Medulla oblongata (tissue), 1 donor: ENCODE data around the gene KDELR3.

Source experiments
- DNase-seq: peaks from one replicate; pipeline ENCODE4 v3.0.0-alpha.2; 2015; ENCODE audit errors: extremely low spot score

KDELR3 gene

GRCh38 chr22:38467904-38468442, at the start of gene KDELR3:
TSS of gene KDELR3 (plus strand) at chr22:38468096. CDS start at chr22:38468234, 138 bp downstream.
- DNase-seq, result no peak

DNA sequence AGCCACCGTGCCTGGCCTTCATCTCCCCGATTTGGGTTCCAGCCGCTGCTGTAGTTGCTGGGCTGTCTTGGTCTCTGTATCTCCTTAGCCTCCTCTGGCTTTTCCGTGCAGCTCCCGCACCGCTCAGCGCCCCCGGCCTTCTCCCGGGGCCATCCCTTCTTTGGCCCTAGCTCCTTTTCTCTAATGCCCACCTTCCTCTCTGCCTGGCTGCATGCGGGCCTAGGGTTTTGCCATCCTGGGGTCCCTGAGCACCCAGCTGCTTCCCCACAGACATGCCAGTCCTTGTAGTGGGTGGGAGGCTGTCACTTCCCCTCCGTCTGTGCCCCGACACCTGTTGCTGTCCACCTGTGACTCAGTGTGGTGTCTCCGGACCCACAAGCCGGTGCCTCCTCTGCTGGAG, 49.3 kb upstream of the KDELR3 start:
- no peak for DNase-seq

- DNase-seq, result no peak
Observed at GRCh38 chr22:38419121-38419857, 48.6 kb upstream of the KDELR3 start.

DNA sequence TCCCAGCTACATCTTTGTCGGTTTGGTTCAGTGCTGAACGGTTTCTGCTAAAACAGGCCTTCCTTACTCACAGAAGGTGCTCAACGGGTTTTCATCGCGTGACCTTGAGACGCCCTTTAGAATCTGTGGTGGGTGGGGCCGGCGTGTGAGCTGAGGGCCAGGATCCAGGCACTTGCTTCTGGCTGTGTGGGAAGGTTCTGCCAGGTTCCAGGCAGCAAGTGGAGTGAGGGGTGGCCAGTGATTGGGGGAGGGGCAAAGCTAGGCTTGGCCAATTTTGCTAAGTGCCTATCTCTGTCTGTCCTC, 48.1 kb upstream of the KDELR3 start:
- DNase-seq, result no peak

GRCh38 chr22:38420734-38421133, 47.2 kb upstream of the KDELR3 start:
- DNase-seq, result no peak

GRCh38 chr22:38422611-38423511, 45.0 kb upstream of the KDELR3 start:
- no peak for DNase-seq

DNA sequence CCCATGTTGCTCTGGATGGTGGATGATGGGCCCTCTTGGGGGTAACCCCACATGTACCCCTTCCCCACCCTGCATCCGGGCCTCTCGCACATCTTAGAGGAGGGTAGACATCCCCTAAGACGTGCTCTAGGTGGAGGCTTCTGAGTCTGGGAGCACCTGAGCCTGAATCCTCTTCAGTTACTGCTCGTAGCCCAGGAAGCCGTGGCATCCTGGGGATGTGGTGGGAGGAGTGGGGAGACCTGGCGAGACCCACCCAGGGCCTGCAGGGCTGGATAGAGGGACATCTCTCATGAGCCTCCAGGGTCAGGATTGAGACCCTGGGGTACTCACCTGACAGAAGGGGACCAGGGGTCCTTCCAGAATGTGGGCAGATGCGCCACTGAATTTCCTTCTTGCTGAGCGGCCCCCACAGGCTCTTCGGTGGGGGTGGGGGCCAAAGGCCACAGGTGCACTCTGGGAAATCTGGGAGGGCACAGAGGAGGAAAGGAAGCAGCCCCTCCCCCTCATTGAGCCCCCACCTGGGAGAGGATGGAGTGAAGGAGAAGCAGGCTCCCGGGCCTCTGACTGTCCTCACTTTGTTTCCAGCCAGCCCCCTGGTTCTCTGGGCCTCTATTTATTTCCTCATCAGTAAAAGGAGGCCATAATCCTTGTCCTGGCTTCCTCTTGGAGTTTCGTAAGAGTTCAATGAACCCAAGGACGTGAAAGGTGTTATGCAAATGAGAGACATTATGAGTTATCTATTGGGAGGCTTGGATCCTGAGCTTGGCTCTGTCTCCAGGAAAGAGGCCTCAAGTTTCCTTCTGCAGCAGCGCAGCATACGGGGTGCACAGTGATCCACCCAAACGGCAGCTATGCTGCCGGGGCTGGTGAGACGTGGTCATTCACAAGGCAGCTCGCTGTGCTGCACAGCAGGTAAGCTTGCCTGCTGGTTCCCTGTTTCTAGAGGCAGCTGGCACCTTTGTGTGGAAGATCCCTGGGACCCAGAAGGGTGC, 44.1 kb upstream of the KDELR3 start:
- no peak for DNase-seq

- DNase-seq, result no peak
Observed at GRCh38 chr22:38424525-38425080, 43.3 kb upstream of the KDELR3 start.

DNA sequence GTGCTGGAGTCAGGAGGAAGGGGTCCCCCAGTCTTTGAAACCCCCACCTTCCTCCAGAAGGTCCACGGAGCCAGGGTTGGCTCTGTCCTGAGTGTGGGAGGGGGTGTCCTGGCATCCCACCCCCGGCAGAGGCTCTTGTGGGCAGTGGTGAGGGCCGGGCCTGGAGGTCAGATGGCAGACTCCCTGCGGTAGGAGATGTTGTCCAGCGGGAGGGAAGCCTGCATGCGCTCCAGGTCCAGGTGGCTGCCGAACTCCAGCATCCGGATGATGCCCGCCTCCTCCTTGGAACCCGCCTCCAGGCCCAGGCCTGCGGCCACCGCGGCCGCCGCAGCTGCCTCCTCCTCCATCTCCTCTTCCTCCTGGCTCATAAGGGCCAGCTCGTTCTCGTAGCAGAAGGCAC, 41.3 kb upstream of the KDELR3 start:
- no peak for DNase-seq

DNA sequence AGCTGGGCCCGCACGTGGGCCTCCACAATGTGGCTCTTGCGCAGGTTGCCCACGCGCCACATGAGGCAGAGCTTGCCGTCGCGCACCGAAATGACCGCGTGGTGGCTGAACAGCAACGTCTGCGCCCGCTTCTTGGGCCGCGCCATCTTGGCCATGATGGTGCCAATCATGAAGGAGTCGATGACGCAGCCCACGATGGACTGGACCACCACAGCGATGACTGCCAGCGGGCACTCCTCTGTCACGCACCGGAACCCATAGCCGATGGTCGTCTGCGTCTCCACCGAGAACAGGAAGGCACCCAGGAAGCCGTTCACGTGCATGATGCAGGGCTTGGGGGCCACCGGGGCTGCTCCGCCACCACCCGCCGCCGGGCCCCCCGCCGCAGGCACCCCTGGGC, 40.4 kb upstream of the KDELR3 start:
- DNase-seq, result no peak

DNA sequence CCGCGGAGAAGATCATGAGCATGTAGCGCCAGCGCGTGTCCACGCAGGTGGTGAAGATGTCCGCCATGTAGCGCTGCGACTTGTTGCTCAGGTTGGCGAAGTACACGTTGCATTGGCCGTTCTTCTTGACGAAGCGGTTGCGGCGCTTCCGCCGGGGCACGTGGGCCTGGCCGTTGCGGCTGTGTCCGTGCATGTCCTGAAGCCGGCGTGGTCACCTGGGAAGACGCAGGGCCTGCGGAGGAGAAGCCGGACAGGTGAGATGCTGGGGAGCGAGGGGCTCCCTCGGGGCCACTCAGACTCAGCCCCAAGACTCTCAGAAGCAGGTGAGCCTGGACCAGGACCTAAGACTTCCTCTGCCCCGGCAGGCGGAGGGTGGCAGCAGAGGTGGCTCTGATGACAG, 40.0 kb upstream of the KDELR3 start:
- no peak for DNase-seq

DNA sequence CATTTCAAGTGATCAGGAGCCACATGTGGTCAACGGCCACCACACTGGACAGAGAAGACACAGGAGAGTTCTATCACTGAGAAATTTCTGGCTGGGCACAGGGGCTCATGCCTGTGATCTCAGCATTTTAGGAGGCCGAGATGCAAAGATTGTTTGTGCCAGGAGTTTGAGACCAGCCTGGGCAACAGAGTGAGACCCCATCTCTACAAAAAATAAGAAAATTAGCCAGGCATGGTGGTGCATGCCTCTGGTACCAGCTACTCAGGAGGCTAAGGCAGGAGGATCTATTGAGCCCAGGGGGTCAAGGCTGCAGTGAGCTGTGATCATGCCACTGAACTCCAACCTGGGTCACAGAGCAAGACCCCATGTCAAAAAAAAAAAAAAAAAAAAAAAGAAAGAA, 39.2 kb upstream of the KDELR3 start:
- DNase-seq, result no peak

DNA sequence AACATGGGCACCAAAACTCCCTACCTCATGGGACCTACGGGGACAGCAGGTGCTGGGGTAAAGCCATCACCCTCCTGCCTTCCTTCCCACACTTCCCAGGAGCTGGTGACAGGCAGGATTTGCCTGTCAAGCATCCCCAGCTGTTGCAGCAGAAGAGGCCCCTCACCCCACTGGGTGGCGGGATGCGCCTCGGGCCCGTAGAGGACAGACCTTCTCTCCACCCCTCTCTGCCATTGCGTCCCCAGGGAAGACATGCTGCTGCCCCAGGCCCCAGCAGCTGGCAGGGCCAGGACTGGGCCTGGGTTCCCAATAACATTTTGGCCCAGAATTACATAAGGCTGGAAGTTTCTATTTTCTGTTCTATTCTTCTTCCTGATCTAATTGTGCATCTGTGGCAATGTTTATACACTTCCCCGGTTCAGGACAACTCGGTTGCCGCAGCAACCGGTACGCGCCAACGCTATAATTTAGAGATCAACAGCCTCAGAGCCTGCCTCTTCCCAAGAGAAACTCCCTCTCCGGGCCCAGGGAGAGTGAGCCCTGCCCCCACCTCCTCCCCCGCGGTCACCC, 38.3 kb upstream of the KDELR3 start:
- DNase-seq, result no peak

DNA sequence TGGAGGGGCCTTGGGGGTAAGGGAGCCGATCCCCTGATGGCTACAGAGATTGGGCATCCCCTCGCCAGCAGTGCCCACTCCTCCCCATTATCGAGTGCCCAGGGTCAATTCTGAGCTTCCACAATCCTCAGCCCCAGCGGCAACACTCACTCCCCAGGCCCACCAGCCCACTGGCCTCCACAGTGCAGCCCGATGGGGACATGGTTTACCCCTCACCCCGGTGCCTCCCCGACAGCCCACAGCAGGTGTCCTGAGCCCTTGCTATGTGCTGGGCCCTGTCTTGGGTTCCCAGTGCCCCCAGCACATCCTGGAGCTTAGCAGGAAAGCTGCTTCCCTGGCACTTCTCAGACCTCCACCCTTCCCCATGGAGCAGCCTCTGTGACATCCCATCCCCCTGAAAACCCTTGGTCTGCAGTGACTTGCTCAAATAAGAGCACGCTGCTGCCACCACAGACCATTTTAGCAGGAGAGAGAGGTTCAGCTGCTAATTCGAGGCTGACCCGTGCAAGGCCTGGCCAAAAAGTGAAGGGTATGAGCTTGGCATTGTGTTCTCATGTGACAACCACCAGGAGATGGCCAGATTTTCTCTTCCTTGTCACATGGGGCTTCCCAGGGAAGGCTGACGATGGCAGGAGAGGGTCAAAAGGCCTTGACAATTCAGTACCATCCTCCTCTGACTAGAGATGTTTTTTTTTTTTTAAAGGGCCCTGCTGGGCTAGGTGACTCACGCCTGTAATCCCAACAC, 36.5 kb upstream of the KDELR3 start:
- DNase-seq, result no peak

- DNase-seq, result no peak
Observed at GRCh38 chr22:38432264-38432663, 35.6 kb upstream of the KDELR3 start.

DNA sequence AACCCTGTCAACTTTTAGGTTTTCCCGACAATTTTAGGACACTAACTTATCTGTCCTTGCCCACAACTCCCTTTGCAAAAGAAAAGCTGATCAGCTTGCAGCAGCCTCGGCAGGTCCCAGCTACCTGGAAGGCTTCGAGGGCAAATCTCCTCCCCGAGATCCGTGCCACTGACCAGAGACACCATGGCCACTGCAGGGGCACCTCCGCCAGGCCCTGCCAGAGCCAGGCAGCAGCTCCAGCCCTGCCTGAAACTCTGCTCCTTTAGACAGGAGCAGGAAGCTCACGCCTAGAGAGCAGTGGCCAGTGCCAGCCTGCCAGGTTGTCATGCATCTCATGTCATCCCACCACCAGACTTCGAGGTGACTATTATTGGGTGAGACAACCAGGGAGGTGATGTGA, 34.0 kb upstream of the KDELR3 start:
- no peak for DNase-seq

DNA sequence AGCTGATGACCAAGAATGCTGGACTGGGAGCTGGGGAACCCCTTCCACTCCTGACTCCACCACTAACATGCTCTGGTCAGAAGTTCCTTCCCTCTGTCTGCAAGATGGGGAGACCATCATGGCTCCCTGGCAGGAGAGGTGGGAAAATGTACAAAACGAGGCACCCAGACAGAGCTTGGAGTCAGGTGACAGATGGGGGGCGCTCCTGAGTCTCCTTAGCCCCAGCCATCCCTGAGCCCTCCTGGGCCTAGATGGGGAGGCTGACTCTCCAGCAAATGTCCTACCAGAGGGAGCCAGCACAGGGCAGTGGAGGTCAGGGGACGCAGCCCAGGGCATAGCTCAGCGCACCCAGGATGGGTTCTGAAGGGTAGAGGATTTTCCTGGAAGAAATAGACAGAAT, 32.9 kb upstream of the KDELR3 start:
- no peak for DNase-seq

DNA sequence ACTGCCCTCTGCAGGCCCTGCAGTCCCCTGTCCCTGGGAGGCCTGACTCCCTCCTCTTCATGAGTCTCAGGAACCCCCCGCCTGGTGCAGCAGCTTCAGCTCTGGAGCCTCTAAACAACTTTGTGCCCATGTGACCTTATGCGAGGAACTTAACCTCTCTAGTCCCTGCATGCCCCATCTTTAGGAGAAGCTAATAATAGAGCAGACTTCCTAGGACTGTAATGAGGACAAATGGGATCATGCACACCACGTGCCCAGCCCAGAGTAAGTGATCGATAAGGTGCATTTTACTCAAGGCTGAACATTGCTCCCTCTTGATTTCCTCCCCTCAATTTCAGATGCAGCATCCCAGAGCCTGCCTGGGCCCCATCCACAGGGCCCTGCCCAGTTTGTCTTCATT, 31.9 kb upstream of the KDELR3 start:
- DNase-seq, result no peak

GRCh38 chr22:38436629-38437395, 31.1 kb upstream of the KDELR3 start:
- no peak for DNase-seq

GRCh38 chr22:38437416-38437815, 30.5 kb upstream of the KDELR3 start:
- no peak for DNase-seq
